Measurements from ENCODE around the gene OXSR1.
"Not testable (repeated sequence)": the region's sequence is repeated elsewhere in the genome, so short reads cannot be mapped to it uniquely, and the experiment has no call there.

The OXSR1 gene

DNA sequence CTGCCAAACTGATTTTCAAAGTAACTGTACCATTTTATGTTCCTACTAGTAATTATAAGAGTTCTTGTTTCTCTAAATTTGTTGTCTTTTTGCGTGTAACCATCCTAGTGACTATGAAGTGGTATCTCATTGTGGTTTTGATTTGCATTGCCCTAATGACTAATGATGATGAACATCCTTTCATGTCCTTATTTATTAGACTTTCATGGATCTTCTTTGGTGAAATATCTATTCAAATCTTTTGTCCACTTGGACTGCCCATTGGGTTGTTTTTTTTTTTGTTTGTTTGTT, 3.6 kb downstream of the OXSR1 start:
- DNase-seq: no peak

DNA sequence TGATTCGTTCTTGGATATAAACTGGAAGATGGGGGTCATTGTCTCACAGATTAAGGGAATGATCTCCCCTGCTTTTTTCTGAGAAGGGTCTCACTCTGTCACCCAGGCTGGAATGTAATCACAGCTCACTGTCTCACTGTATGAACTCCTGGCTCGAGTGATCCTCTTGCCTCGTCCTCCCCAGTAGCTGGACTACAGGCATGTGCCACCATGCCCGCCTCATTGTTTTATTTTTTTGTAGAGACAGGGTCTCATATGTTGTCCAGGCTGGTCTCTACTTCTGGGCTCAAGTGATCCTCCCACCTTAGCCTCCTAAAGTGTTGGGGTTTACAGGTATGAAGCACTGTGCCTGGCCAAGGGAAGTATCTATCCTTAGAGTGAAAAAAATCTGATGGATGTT, 5.4 kb downstream of the OXSR1 start:
- no peak for DNase-seq

DNA sequence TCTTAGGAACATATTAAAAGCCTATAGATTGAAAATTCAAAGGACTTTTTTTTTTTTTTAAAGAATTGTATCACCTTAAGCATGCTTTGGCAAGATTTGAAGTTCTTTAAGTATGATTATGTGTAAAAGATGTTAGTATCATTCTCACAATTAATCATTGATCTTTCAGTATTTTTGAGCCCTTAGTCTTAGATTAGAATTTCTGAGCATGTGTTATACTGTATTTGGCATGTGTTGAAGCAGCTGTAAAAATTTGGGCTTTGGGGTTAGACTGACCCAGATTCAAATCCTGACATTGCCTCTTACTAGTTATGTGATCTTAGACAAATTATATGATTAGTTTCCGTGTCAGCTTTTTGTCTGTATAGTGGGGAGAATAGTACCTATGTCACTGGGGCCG, 6.3 kb downstream of the OXSR1 start:
- no peak for DNase-seq

GRCh38 chr3:38173834-38174418, 8.6 kb downstream of the OXSR1 start:
- no peak for DNase-seq

- DNase-seq: no peak
Measured at GRCh38 chr3:38177181-38177580, 11.8 kb downstream of the OXSR1 start.

DNA sequence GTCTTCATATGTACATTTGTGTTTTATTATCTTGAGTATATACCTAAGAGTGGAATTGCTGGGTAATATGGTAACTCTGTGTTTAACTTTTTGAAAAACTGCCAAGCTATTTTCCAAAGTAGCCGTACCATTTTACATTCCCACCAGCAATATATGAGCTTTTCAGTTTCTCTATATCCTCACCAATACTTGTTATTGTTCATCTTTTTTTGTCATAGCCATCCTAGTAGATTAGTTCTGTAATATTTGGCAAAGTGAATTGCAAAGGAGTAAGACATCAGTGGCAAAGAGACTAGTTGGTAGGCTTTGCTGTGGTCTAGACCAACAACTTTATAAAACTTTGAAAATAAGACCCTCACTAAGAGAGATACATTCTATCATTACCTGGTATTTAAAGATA, 21.4 kb downstream of the OXSR1 start:
- DNase-seq: no peak

DNA sequence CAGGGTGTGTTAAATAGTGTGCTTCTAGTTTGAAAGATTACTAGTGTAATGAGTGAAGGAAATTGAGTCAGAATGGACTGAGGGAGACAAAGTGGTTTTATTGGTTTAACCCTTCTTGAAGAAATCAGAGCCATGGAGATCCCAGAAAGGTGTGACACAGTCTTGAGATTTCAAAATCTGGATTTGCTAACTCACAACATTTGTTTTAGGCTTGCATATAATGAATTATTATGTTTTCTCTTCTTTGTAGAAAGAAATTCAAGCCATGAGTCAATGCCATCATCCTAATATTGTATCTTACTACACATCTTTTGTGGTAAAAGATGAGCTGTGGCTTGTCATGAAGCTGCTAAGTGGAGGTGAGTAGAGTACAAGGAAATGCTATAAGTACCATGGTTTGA, 25.1 kb downstream of the OXSR1 start:
- no peak for DNase-seq

- not testable (repeated sequence) for DNase-seq
Measured at GRCh38 chr3:38202931-38203330, 37.6 kb downstream of the OXSR1 start.

GRCh38 chr3:38203690-38204089, 38.4 kb downstream of the OXSR1 start:
- no peak for DNase-seq

DNA sequence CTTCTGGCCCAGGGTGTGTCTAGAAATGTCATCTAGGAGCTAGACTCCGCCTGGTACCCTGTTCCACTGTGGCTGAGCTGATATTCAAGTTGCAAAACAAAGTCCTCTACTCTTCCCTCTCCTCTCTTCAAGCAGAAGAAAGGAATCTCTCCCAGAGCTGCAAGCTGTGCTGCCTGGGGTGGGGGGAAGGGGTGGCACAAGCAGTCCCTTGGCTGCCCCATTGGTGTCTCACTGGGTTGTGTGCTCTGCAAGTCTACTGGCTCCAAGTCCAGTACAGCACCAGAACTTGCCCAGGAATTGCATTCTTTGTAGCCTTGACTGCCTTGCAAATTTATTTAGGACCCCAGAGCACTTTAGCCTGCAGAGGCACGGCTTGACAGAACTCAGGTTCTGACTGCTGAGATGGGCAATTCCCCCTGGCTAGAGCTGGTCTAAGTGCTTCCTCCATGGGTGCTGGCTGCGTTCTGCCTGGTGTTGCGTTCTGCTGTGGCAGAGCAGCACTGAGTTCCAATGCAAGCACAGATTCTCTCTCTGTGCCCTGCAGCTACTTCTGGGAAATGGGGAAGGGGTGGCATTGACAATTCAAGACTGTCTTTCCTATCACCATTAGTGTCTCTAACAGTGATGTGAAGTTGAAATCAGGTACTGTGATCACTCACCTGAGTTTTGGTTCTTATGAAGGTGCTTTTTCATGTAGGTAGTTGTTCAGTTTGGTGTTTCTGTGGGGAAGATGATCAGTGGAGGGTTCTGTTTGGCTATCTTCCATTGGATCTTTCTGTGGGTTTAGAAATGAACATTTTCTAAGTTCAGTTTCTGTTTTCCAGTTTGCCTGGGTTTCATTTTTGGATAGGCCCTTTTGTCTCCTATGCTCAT, 39.5 kb downstream of the OXSR1 start:
- DNase-seq: no peak

GRCh38 chr3:38205472-38205805, 40.1 kb downstream of the OXSR1 start:
- DNase-seq: no peak

GRCh38 chr3:38207254-38208003, 42.1 kb downstream of the OXSR1 start:
- no peak for DNase-seq

GRCh38 chr3:38210141-38210757, 44.9 kb downstream of the OXSR1 start:
- no peak for DNase-seq

DNA sequence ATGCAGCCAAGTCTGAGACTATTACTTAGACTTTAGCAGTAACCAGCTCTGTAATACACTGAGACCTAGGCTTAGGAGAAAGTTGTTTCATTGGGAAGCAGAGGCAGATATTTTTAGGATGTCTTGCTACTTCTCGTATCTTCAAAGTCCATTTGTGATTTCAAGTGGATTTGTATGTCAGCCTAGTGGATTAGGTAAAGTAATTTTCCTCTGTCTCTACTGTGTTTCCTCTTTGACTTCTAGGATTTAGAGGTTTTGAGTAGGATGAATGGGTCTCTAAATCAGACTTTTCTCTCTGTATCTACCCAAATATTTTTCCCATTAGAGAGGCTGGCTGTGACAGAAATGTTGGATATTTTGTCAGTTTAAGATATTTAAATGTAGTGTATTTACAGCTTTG, 46.8 kb downstream of the OXSR1 start:
- no peak for DNase-seq

DNA sequence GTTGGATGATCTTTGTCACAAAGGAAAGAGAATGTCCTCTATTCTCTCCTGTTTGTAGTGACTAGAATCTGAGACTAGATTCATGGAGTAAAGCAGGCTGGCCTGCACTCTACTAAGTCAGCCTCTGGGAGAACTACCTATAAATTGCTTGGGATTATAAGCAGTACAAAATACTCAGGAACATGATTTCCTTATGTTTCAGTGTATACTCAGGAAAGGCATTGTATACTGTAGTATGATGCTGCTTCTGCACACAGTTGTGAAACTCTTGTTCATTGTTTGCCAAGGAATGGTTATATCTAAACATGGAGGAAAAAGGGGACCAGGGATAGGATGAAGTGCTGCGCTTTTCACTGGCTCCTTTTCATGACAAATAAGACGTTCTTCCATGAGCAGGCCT, 49.2 kb downstream of the OXSR1 start:
- no peak for DNase-seq

DNA sequence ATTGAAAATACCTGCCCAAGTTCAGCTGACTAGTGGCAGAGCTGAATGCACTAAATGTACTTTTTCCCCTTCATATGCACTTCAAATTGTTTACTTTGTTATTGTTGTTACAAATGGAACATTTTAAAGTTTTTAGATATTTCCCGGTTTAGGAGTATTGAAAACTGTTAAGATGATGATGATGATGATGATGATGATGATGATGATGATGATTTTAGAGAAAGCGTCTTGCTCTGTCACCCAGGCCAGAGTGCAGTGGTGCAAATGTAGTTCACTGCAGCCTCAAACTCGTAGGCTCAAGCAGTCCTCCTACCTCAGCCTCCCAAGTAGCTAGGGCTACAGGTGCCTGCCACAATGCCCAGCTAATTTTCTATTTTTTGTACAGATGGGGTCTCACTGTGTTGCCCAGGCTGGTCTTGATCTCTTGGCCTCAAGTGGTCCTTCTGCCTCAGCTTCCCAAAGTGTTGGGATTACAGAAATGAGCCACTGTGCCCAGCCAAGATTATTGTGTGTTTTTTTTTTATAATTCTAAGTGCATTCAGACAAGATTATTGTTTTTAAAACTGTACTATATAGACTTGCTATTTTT, 54.4 kb downstream of the OXSR1 start:
- no peak for DNase-seq

GRCh38 chr3:38221005-38221404, 55.7 kb downstream of the OXSR1 start:
- DNase-seq: no peak

DNA sequence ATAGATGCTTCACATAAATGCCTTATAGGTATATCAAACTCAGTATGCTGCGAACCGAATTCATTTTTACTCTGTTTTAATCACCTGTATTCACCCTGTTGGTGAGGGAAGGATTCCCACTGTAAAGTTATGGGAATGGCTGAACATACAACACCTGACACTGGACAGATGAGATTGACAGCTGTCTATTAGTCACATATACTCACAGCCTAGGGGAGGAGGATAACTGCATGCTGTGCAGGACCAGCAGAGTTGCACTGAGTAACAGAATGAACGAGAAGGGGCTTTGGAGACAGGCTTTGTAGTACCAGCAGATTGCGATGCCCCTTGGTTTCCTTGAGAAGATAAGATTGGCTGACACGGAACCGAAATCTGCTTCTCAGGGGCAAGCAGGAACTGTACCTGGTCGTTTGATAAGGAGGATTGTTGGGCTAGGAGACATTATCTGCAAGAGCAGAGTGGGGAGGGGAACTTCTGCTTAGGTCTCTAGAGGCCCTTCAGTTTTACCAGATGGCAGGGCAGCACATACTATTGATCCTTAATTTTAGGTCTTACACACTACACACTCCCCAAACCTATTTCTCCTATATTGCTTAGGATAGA, 56.8 kb downstream of the OXSR1 start:
- no peak for DNase-seq

- DNase-seq: no peak
Measured at GRCh38 chr3:38224357-38224756, 59.0 kb downstream of the OXSR1 start.

GRCh38 chr3:38226273-38226672, 60.9 kb downstream of the OXSR1 start:
- DNase-seq: no peak

GRCh38 chr3:38227989-38228388, 62.7 kb downstream of the OXSR1 start:
- no peak for DNase-seq

GRCh38 chr3:38229036-38229435, 63.7 kb downstream of the OXSR1 start:
- no peak for DNase-seq

- no peak for DNase-seq
Measured at GRCh38 chr3:38232701-38233100, 67.4 kb downstream of the OXSR1 start.

Measured in activated CD8-positive, alpha-beta memory T cell treated with anti-CD3 and anti-CD28 coated beads, Interleukin-2, amount 50 U/mL, for 4 hours (primary cell).